ENCODE data around the gene FOXD4L6.
"Not testable (repeated sequence)": the region's sequence is repeated elsewhere in the genome, so short reads cannot be mapped to it uniquely, and the experiment has no call there.

The FOXD4L6 gene

DNA sequence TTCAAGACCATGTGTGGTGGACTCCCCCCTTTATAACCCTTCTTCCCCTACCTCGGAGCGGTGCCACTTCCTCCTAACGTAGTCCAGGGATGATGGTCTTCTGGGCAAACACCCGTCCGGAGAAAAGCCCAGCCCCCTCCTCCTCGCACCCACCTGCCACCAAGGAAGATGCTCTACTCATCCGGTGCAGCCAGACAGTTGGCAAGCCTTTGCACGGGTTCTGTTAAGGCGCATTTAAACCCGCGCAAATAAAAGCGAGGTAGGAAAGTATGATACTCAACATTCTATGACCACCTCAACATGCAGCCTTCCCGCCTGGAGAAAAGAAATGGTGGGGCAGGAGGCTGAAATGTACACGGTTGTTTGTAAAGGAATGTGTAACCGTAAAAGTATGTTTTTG is at the start of gene FOXD4L6:
Gene FOXD4L6 (minus strand): TSS at position 101 of the 400 bp plus-strand sequence. CDS start 298 bp downstream, outside the sequence.
- DNase-seq; in situ Hi-C loops (cut with HindIII; ENCODE audit: low pct_ligation_motif_present, low pct_unique_long_range_greater_than_20kb, low sequenced_read_pairs): not testable (repeated sequence)

DNA sequence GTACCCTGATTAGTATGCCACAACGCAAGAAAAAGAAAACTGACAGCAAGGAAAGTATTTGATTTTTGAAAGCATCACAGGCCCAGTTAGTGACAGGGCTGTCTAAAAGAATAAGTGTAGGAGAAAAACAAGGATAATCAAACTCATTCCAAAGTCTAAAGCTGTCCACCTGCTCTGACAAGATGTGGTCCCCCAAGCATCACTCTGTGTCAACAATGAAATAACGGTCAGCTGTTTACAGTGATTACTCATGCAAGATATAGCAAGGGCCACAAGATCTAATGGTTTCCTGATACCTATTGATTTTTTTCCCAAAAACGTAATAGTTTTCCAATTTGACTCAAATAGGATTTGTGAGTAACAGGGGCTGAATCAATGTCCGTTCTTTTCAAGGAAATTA is 46.5 kb upstream of the FOXD4L6 start:
- in situ Hi-C loops (cut with HindIII; ENCODE audit: low pct_ligation_motif_present, low pct_unique_long_range_greater_than_20kb, low sequenced_read_pairs); DNase-seq: not testable (repeated sequence)

DNA sequence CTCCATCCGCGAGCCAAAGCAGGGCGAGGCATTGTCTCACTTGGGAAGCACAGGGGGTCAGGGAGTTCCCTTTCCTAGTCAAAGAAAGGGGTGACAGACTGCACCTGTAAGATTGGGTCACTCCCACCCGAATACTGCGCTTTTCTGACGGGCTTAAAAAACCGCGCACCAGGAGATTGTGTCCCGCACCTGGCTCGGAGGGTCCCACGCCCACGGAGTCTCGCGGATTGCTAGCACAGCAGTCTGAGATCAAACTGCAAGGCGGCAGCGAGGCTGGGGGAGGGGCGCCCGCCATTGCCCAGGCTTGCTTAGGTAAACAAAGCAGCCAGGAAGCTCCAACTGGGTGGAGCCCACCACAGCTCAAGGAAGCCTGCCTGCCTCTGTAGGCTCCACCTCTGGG is 21.6 kb upstream of the FOXD4L6 start:
- in situ Hi-C loops (cut with HindIII; ENCODE audit: low pct_ligation_motif_present, low pct_unique_long_range_greater_than_20kb, low sequenced_read_pairs); DNase-seq: not testable (repeated sequence)

DNA sequence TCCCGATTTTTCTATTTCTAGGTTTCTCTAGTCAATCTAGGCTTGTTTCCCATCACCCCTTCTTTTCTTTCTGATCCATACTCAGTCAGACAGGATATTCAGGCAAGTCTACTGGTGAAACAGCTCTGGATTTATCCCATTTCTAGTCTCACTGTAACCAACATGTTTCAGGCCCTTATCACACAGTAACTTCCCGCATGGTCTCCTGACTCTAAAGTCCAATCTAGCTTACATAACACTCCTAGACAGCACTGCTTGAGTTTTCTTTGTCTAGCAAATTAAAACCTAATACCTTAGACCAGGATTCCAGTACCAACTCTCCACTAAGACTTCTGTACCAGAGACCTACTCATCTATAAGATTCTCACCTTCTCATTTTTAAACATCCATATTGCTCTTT is 13.4 kb upstream of the FOXD4L6 start:
- in situ Hi-C loops (cut with HindIII; ENCODE audit: low pct_ligation_motif_present, low pct_unique_long_range_greater_than_20kb, low sequenced_read_pairs); DNase-seq: not testable (repeated sequence)

DNA sequence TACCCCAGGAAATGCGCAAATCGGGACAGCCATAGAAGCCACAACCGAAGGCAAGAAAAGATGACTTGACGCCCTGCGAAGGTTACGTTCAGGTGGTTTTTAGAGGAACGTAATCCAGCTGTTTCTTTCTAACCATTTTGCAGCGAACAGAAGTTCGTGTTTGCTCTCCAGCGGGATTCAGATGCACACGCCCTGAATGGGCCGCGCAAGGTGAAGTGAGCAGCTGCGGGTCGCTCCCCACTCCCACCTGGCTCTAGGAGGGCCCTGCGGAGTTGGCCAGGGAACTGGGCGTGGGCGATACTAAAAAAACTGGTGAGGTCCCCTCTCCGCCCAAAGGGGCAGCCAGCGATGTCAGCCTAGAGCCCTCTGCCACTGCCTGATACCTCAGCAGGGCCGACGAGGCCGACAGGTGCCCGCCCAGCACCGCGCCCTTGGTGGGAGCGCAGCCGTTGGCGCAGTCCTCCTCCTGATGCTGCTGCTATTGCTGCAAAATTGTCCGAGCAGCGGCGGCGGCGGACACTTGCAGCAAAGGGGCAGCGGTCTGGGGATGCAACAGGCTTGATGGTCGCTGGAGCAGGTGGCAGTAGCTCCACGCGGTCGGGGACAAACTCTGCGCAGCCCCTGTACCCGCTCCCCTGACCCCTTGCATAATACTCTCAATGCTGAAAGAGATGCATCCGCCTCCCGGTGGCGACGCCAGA is 1.6 kb downstream of the FOXD4L6 start:
- in situ Hi-C loops (cut with HindIII; ENCODE audit: low pct_ligation_motif_present, low pct_unique_long_range_greater_than_20kb, low sequenced_read_pairs); DNase-seq: not testable (repeated sequence)

DNA sequence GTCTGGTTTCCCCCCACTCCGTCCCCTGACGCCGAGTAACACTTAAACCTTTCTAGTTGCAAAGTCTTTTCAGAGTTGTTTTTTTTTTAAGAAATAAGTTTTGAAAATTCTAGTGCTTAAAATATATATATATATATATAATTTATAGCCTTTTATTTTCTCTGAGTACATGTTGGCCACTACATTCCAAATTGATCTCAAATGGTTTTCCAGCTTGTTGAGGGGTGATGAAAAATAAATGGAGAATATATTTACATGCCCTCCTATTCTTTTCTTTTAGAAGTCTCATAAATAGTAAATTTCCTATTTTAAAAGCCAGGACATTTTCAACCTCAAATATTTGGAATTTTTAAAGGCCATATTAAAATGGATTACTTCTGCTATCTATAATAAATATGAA is 2.5 kb downstream of the FOXD4L6 start:
- in situ Hi-C loops (cut with HindIII; ENCODE audit: low pct_ligation_motif_present, low pct_unique_long_range_greater_than_20kb, low sequenced_read_pairs); DNase-seq: not testable (repeated sequence)

DNA sequence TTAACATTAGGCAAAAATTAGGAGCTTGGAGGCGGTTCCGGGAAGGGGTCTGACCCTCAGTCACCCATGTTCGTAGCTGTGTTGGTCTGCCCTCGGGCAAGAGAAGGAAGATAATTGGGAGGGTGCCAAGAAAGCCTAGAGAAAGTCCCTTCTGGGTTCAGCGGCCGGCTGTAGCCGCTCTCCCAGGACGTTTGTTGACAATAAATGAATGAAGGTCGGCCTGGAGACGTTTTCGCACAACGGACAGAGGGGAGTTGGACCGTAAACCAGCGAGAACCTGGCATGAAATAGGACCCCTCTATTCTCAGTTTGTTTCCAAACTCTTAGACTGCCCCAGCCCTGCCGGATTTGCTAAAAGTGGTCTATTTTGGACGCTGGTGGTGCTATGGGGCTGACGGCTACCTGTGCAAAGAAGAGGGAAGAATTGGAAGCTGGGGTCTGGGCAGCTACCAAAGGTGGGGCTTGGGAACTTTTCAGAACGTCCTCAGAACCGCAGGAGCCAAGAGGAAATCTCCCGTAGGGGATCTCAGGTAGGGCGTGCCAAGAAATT is 3.3 kb downstream of the FOXD4L6 start:
- DNase-seq; in situ Hi-C loops (cut with HindIII; ENCODE audit: low pct_ligation_motif_present, low pct_unique_long_range_greater_than_20kb, low sequenced_read_pairs): not testable (repeated sequence)

DNA sequence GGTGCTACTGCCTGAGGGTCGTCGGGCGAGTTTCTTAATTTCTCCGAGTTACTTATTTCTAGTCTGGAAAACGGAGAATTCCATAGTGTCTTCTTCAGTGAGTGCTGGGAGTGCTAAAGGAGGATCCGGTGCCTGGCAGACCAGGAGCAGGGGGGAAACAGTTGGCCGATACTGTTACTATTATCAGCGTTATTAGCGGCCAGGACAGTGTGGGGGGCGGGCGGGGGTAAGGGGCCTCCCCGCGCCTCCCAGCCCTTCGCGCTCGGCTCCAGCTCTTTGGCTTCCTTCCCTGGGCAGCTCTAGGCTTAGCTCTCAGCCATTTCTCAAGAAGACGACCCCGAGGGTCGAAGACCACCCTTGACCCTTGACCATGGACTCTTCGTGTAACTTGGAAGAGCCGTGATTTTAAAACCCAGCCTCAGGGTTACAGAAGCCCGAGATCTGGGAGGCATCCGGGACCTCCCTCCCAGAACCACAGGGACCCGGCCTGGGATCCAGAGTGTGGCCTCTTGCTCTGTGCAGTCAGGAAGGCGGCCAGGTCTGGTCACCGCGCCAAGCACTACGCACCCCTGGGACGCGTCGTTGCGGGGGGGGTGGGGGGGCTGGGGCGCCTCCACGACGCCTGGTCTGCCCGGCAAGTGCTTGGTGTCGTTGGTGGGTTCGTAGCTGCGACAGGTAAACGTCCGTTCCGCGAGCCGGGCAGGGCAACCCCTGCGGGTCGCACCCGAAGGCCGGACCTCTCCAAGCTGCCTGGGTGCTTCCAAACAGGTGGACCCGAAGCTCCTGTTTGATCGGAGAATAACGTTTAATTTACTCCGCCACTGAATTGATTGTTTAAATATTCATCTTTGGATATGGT is 4.0 kb downstream of the FOXD4L6 start:
- in situ Hi-C loops (cut with HindIII; ENCODE audit: low pct_ligation_motif_present, low pct_unique_long_range_greater_than_20kb, low sequenced_read_pairs) = not testable (repeated sequence)

DNA sequence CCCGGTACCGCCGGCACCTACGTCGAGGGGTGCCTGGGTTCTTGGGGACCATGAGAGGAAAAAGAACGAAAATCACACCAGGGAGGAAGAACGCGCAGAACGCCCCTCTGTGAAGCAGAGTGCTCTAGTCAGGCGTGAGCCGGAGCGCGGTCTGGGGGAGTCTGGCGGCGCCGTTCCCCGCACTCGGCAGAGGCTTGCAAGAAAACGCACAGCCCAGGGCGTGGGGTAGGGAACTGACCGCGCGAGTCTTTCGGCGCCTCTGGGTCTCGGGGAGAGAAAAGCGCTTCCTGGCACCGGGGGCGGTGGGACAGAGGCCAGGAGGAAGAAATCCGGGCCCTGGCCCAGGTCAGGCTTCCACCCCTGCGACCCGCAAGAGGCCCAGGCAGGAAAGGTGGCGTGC is 4.7 kb downstream of the FOXD4L6 start:
- DNase-seq; in situ Hi-C loops (cut with HindIII; ENCODE audit: low pct_ligation_motif_present, low pct_unique_long_range_greater_than_20kb, low sequenced_read_pairs): not testable (repeated sequence)

More for the DNA sequence above, 4.0 kb downstream of the FOXD4L6 start:
- DNase-seq = not testable (repeated sequence)

DNA sequence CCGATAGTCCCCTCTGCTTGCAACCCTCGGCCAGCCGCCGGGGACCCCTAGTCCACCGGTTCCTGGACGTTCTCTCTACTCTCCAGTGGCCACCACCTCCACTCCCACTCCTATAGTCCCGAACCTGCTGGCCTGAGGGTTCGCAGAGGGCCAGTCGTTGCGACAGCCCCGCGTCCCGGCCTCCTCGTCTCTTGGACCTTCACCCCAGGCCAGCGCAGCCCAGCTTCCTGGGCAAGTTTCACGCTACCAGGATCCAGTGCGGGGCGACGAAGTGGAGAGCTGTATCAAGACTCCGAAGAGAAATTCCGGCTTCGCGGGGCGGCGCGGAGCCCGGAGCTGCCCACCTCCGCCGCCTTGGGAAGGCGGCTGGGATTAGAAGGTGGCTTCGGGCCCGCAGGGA is 5.1 kb downstream of the FOXD4L6 start:
- DNase-seq; in situ Hi-C loops (cut with HindIII; ENCODE audit: low pct_ligation_motif_present, low pct_unique_long_range_greater_than_20kb, low sequenced_read_pairs): not testable (repeated sequence)

DNA sequence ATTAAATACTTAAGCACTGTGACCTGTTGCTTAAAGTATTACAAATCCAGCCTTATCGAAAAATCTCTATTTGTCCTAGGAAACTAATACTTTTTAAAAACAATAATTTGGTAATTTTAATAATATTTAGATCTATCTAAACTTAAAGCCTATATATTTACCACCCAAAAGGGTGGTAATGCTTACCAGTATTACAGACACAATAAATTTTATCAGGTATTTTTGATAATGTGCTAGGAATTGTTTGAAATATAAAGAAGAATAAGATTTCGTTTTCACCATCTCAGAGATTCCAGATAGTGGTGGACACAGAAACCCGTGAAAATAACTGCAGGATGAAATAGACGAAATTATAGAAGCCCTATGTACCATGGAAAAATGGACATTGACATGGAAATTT is 7.8 kb downstream of the FOXD4L6 start:
- DNase-seq; in situ Hi-C loops (cut with HindIII; ENCODE audit: low pct_ligation_motif_present, low pct_unique_long_range_greater_than_20kb, low sequenced_read_pairs): not testable (repeated sequence)

DNA sequence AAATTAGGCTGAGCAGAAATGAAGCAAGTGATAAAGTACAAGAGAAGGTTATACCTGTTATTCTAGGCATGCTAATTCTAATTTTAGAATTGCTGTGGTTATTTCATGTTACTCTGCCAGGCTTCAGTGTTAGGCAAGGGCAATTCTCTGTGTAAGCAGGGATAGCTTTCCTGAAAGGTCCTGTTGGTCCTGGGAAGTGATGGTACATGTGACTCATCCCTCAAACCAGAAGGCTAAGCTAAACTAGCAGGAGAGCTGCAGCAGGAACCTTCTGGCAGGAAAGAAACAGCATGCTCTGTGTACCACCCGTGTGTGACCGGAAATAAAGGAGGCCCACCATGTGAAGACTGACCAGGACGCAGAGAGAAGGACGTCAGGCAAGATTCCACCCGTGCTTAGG is 8.8 kb downstream of the FOXD4L6 start:
- DNase-seq; in situ Hi-C loops (cut with HindIII; ENCODE audit: low pct_ligation_motif_present, low pct_unique_long_range_greater_than_20kb, low sequenced_read_pairs): not testable (repeated sequence)

DNA sequence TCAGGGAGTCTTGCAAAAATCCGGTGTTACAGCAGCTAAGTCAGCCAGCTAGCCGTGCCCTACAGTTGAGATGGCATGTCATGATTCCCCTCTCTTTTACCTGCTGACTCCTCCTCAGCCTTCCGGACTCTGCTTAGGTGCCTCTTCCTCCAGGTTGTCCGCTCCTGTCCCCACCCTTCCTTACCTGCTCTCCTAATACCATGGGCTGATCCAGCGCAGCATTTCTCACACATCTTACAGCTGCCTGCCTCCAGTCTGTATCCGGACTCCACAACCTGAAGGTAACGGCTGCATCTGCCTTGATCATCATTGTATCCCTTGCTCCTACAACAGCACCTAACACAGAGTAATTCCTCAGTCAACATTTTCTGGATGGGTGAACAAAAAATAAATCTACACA is 9.2 kb downstream of the FOXD4L6 start:
- in situ Hi-C loops (cut with HindIII; ENCODE audit: low pct_ligation_motif_present, low pct_unique_long_range_greater_than_20kb, low sequenced_read_pairs); DNase-seq: not testable (repeated sequence)

DNA sequence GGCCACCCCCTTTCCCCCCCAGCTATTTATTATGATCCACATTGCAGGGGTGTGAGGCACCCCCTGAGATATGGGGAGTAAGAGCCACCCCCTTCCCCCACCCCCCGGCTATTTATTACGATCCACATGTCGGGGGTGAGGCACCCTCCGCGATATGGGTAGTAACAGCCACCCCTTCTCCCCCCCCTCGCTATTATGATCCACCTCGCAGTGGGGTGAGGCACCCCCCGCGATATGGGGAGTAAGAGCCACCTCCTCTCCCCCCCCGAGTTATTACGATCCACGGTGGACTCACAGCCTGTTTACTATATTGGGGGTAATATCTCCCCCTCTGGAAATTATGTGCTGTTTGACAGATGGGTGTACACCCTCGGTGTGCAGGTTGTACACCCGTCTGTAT is 15.1 kb downstream of the FOXD4L6 start:
- DNase-seq; in situ Hi-C loops (cut with HindIII; ENCODE audit: low pct_ligation_motif_present, low pct_unique_long_range_greater_than_20kb, low sequenced_read_pairs): not testable (repeated sequence)

DNA sequence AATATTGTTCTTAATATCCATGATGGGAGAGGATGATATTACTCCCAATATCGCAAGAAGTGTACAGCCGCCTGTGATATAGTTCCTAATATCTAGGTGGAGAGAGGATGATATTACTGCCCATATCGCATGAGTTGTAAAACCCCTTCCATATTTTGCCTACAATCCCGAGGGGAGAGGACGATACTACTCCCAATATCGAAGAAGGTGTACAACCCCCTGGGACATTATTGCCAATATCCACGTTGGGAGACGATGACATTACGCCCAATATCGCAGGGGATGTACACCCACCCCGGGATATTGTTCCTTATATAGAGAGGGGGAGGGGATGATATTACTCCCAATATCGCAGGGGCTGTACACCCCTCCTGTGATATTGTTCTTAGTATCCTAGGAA is 17.1 kb downstream of the FOXD4L6 start:
- DNase-seq; in situ Hi-C loops (cut with HindIII; ENCODE audit: low pct_ligation_motif_present, low pct_unique_long_range_greater_than_20kb, low sequenced_read_pairs): not testable (repeated sequence)

DNA sequence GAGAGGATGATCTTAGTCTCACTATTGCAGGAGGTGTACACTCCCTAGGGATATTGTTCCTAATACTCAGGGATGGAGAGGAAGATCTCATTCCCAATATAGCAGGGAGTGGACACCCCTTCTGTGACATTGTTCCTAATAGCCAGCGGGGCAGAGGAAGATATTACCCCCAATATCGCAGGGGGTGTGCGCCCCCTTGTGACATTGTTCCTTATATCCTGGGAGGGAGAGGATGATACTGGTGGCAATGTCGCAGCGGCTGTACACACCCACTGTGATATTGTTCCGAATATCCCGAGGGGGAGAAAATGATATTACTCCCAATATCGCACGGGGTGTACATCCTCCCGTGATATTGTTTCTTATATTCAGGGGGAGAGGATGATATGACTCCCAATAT is 17.6 kb downstream of the FOXD4L6 start:
- DNase-seq; in situ Hi-C loops (cut with HindIII; ENCODE audit: low pct_ligation_motif_present, low pct_unique_long_range_greater_than_20kb, low sequenced_read_pairs): not testable (repeated sequence)

DNA sequence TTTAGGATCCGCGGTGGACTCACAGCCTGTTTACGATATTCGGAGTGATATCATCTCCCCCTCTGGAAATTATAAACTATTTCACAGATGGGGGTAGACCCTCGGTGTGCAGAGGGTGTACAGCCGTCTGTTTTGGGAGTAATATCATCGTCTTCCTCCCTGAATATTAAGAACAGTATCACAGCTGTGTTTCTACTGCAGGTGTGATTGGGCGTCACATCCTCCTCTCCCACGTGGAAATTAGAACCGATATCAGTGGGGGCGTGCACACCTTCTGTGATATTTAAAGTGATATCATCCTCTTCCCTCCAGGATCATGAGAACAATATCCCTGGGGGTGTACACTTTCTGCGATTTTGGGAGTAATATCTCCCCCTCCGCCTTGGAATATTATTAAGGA is 19.2 kb downstream of the FOXD4L6 start:
- in situ Hi-C loops (cut with HindIII; ENCODE audit: low pct_ligation_motif_present, low pct_unique_long_range_greater_than_20kb, low sequenced_read_pairs); DNase-seq: not testable (repeated sequence)

DNA sequence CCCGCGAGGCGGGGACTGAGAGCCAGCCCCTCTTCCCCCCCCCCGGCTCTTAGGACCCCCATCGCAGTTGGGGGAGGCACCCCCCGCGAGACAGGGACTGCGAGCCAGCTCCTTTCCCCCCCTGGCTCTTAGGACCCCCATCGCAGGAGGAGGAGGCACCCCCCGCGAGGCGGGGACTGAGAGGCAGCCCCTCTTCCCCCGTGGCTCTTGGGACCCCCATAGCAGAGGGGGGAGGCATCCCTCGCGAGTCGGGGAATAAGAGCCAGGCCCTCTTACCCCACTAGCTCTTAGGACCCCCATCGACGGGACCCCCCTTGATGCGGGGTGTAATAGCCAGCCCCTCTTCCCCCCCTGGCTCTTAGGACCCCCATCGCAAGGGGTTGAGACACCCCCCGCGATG is 19.7 kb downstream of the FOXD4L6 start:
- DNase-seq; in situ Hi-C loops (cut with HindIII; ENCODE audit: low pct_ligation_motif_present, low pct_unique_long_range_greater_than_20kb, low sequenced_read_pairs): not testable (repeated sequence)

DNA sequence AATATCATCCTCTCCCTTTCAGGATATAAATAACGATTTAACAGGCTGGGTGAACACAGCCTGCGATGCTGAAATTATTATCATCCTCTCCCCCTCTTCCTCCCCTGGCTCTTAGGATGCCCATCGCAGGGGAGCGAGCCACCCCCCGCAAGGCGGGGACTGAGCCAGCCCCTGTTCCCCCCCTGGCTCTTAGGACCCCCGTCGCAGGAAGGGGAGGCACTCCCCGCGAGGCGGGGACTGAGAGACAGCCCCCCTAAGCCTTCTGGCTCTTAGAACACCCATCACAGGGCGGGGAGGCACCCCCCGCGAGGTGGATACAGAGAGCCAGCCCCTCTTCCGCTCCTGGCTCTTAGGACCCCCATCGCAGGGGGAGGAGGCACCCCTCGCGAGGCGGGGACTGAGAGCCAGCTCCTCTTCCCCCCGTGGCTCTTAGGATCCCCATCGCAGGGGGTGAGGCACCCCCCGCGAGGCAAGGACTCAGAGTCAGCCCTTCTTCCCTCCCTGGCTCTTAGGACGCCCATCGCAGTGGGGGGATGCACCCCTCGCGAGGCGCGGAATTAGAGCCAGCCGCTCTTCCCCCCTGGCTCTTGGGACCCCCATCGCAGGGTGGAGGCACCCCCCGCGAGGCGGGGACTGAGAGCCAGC is 21.9 kb downstream of the FOXD4L6 start:
- in situ Hi-C loops (cut with HindIII; ENCODE audit: low pct_ligation_motif_present, low pct_unique_long_range_greater_than_20kb, low sequenced_read_pairs); DNase-seq: not testable (repeated sequence)

Measured in ACHN (cell line).